Stimulated activated naive CD4-positive, alpha-beta T cell treated with Interleukin-2 at 50 U/mL for 16 hours (primary cell): ENCODE data around the gene PCDHGB5.
"Not testable (repeated sequence)": the region's sequence is repeated elsewhere in the genome, so short reads cannot be mapped to it uniquely, and the experiment has no call there.

Source experiments
- DNase-seq: peaks from one replicate; lab custom pipeline; 2025; lab: John Stamatoyannopoulos, UW

Gene PCDHGB5

DNA sequence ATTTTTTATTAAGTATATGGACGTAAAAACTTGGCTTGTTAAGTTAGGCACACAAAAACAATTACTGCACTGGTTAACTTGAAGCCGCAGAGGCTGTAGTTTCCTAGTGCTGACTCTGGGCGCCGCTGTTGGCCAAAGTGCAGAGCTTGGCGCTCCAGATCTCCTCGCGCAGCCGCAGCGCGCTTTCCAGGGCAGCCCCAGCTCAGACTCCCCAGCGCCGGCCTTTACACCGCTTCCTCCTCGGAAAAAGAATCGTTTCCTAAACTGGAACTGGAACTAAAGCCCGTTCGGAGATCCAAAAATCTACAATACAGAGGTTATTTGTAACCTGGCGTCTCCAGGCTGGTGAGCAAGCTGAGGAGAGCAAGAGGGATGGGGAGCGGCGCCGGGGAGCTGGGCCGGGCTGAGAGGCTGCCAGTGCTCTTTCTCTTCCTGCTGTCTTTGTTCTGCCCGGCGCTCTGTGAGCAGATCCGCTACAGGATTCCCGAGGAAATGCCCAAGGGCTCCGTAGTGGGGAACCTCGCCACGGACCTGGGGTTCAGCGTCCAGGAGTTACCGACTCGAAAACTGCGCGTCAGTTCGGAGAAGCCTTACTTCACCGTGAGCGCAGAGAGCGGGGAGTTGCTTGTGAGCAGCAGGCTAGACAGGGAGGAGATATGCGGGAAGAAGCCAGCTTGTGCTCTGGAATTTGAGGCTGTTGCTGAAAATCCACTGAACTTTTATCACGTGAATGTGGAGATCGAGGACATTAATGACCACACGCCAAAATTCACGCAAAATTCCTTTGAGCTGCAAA, at the start of gene PCDHGB5:
Gene PCDHGB5 (plus strand): TSS at position 192 of the 796 bp plus-strand sequence. CDS start 181 bp downstream, at position 373.
- peak; percentile 6 for DNase-seq

DNA sequence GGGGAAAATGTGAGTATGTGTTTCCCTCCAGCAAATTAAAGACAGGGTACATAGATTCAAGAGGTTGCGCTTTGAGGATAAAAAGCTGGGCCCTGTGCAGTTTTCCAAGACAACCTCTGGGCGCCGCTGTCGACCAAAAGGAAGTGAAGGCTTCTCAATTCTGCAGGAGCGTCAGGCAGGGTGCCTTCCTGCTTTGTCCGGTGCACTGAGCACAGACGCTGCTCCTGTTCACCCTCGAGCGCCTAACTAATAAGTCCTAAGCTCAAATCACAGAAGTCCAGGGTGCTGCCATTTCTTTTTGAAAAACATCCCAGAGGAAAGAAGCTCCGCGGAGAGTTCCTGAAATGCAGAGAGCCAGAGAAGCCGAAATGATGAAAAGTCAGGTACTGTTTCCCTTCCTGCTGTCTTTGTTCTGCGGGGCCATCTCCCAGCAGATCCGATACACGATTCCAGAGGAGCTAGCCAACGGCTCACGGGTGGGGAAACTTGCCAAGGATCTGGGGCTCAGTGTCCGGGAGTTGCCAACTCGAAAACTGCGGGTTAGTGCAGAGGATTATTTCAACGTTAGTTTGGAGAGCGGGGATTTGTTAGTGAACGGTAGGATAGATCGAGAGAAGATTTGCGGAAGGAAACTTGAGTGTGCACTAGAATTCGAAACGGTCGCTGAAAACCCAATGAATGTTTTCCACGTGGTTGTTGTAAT, 47.7 kb upstream of the PCDHGB5 start, which contains the start of gene PCDHGB1:
Gene PCDHGB1 (plus strand): TSS at position 183 of the 703 bp plus-strand sequence. CDS start 162 bp downstream, at position 345.
- peak; percentile 14 for DNase-seq

DNA sequence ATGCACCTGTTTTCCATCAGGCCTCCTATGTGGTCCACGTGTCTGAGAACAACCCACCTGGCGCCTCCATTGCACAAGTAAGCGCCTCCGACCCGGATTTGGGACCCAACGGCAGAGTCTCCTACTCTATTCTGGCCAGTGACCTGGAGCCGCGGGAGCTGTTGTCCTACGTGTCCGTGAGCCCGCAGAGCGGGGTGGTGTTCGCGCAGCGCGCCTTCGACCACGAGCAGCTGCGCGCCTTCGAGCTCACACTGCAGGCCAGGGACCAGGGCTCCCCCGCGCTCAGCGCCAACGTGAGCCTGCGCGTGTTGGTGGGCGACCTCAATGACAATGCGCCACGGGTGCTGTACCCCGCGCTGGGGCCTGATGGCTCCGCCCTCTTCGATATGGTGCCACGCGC, 46.2 kb upstream of the PCDHGB5 start:
- DNase-seq: no peak

DNA sequence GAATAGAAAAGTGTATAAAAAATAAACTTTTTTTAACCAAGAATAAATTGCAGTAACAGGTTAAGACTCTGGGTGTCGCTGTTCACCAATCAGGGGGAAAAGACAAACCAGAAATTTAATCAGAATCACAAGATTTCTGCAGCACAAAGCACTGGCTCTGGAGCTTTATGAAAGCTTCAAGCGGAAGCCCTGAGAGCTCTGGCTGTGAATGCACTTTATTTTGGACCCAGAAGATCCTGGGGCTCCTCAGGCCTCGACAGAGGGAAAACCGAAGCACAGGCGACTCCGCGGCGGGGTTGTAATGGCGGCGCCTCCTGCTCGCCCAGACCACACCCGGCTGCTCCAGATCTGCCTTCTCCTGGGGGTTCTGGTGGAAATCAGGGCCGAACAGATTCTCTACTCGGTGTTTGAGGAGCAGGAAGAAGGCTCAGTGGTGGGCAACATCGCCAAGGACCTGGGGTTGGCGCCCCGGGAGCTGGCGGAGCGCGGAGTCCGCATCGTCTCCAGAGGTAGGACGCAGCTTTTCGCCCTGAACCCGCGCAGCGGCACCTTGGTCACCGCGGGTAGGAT, 42.8 kb upstream of the PCDHGB5 start, which contains the start of gene PCDHGA4:
Gene PCDHGA4 (plus strand): TSS at position 122 of the 570 bp plus-strand sequence. CDS start 87 bp downstream, at position 209.
- DNase-seq: no peak

DNA sequence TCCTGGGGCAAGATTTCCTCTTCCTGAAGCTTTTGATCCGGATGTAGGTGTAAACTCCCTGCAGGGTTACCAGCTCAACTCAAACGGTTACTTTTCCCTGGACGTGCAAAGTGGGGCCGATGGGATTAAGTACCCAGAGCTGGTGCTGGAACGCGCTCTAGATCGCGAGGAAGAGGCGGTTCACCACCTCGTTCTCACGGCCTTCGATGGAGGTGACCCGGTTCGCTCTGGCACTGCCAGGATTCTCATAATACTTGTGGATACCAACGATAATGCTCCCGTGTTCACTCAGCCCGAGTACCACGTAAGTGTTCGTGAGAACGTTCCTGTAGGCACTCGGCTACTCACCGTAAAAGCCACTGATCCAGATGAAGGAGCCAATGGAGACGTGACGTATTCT, 42.1 kb upstream of the PCDHGB5 start:
- no peak for DNase-seq

DNA sequence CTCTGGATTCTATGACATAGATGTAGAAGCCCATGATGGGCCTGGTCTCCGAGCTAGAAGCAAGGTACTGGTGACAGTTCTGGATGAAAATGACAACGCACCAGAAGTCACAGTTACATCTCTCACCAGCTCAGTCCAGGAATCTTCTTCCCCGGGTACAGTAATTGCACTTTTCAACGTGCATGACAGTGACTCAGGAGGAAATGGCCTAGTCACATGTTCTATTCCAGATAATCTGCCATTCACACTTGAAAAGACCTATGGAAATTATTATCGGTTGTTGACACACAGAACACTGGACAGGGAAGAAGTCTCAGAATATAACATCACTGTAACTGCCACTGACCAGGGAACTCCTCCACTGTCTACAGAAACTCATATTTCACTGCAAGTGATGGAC, 41.6 kb upstream of the PCDHGB5 start:
- DNase-seq: no peak

DNA sequence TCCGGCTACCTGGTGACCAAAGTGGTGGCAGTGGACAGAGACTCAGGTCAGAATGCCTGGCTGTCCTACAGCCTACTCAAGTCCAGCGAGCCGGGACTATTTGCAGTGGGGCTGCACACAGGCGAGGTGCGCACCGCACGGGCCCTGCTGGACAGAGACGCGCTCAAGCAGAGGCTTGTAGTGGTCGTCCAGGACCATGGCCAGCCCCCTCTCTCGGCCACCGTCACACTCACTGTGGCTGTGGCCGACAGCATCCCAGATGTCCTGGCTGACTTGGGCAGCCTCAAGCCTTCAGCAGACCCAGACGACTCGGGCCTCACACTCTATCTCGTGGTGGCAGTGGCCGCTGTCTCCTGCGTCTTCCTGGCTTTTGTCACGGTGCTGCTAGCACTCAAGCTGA, 40.8 kb upstream of the PCDHGB5 start:
- DNase-seq: no peak

DNA sequence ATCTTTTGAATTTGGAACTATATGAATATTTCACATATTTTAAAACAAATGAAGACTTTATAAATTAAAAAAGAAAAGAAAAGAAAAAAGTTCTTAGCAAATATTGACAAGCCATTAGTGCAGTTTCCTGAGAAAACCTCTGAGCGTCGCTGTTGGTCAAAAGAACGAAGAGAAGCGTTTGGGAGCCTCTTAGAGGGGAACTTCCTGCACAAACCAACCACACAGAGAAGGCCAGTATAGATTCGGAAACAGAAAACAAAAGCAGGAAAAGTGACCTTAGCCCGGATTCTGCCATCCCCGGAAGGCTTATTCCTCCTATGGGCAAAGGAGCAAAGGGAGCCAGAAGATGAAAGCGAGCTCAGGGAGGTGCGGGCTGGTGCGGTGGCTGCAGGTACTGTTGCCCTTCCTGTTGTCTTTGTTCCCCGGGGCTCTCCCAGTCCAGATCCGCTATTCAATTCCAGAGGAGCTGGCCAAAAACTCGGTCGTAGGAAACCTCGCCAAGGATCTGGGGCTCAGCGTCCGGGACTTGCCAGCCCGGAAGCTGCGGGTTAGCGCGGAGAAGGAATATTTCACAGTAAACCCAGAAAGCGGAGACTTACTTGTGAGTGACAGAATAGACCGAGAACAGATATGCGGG, 37.8 kb upstream of the PCDHGB5 start, which contains the start of gene PCDHGB2:
Gene PCDHGB2 (plus strand): TSS at position 205 of the 637 bp plus-strand sequence. CDS start 142 bp downstream, at position 347.
- no peak for DNase-seq

DNA sequence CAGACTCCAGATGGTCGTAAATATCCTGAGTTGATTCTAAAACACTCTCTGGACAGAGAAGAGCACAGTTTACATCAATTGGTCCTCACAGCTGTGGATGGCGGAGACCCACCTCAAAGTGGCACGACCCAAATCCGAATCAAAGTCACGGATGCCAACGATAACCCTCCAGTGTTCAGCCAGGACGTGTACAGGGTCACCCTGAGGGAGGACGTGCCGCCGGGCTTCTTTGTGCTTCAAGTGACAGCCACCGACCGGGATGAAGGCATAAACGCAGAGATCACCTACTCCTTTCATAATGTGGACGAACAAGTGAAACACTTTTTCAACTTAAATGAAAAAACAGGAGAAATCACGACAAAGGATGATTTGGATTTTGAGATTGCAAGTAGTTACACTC, 37.1 kb upstream of the PCDHGB5 start:
- no peak for DNase-seq

DNA sequence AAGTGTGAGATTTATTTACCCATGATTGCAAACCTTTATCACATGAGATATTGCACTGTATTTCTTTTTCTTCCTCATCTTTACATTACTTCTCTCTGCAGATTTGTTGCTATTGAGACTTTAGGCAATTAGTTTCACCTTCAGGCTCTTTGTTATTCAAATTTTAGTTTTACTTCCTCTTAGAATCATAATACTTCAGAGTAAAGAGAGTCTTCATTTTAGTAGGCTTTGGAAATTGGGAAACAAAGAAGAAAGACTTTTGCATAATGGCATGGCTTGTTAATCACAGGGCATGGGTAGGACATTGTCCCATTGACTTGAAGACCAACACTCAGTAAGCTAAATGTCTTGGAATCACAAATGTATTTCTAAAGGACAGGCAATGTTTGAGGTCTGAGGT, 35.0 kb upstream of the PCDHGB5 start:
- no peak for DNase-seq

DNA sequence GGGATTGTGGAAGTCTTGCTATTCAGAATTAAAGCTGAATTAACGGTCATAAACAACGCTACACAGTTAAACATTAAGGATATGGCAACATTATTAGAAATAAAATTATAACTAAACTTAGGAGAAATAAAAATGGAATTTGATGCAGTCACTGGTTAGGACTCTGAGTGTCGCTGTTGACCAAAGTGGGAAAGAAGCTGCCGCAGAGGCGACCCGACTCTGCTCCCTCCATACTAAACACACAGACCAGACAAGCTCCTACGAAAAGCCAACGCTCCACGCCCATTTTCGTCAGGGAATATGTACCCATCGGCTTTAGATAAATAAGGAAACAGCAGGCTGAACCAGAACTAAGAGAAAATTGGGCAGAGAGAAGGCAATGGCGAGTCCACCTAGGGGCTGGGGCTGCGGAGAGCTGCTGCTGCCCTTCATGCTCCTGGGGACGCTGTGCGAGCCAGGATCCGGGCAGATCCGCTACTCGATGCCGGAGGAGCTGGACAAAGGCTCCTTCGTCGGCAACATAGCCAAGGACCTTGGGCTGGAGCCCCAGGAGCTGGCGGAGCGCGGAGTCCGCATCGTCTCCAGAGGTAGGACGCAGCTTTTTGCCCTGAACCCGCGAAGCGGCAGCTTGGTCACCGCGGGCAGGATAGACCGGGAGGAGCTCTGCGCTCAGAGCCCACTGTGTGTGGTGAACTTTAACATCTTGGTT, 33.6 kb upstream of the PCDHGB5 start, which contains the start of gene PCDHGA5:
Gene PCDHGA5 (plus strand): TSS at position 211 of the 709 bp plus-strand sequence. CDS start 169 bp downstream, at position 380.
- no peak for DNase-seq

DNA sequence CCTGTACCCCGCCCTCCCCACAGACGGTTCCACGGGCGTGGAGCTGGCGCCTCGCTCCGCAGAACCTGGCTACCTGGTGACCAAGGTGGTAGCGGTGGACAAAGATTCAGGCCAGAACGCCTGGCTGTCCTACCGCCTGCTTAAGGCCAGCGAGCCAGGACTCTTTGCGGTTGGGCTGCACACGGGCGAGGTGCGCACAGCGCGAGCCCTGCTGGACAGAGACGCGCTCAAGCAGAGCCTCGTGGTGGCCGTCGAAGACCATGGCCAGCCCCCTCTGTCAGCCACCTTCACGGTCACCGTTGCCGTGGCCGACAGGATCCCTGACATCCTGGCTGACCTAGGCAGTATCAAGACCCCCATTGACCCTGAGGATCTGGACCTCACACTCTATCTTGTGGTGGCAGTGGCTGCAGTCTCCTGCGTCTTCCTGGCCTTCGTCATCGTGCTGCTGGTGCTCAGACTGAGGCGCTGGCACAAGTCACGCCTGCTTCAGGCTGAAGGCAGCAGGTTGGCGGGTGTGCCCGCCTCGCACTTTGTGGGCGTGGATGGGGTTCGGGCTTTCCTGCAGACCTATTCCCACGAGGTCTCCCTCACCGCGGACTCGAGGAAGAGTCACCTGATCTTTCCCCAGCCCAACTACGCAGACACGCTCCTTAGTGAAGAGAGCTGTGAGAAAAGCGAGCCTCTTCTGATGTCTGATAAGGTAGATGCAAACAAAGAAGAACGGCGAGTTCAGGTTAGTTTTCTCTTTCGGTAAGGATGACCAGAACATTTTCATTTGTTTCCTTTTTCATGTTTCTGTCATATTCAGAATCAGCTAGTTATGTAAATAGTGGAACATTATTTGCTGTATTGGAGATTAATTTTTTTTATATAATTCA, 31.5 kb upstream of the PCDHGB5 start:
- DNase-seq: no peak

DNA sequence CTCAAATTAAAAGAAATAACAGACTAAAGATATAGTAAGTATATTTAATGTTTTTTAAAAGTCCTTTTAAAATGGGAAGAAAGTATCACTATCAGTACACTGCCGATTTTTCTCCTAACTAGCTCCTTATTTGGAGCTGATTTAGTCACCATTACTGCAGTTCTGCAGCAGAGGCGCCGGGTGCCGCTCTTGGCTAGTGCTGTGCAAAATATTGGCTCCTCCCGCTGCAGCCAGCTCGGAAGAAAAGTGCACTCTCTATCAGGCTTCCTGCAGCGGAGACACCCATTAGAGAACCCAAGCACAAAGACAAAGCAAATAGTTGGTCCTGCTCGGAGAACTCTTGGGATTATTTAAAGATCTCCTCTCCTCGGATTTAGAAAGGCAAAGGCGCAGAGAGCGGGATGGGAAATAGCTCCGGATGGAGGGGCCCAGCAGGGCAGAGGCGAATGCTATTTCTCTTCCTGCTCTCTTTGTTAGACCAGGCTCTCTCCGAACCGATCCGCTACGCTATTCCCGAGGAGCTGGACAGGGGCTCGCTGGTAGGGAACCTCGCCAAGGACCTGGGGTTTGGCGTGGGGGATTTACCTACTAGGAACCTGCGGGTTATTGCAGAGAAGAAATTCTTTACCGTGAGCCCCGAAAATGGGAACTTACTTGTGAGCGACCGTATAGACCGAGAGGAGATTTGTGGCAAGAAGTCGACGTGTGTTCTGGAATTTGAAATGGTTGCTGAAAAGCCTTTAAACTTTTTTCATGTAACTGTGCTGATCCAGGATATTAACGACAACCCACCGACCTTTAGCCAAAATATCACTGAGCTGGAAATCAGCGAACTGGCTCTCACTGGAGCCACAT, 27.5 kb upstream of the PCDHGB5 start, which contains the start of gene PCDHGB3:
Gene PCDHGB3 (plus strand): TSS at position 249 of the 855 bp plus-strand sequence. CDS start 153 bp downstream, at position 402.
- DNase-seq: peak; percentile 10

DNA sequence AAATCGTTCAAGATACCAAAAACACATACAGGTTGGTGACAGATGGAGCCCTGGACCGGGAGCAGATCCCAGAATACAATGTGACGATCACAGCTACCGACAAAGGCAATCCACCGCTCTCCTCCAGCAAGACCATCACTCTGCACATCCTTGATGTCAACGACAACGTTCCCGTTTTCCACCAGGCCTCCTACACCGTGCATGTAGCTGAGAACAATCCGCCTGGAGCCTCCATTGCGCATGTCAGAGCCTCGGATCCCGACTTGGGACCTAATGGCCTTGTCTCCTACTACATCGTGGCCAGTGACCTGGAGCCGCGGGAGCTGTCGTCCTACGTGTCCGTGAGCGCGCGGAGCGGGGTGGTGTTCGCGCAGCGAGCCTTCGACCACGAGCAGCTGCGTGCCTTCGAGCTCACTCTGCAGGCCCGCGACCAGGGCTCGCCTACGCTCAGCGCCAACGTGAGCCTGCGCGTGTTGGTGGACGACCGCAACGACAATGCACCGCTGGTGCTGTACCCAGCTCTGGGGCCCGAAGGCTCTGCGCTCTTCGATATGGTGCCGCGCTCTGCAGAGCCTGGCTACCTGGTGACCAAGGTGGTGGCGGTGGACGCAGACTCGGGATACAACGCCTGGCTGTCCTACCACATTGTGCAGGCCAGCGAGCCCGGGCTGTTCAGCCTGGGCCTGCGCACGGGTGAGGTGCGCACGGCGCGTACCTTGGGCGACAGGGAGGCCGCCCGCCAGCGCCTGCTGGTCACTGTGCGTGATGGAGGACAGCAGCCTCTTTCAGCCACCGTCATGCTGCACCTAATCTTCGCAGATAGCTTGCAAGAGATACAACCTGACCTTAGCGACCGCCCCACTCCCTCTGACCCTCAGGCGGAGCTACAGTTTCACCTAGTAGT, 25.9 kb upstream of the PCDHGB5 start:
- DNase-seq: no peak

DNA sequence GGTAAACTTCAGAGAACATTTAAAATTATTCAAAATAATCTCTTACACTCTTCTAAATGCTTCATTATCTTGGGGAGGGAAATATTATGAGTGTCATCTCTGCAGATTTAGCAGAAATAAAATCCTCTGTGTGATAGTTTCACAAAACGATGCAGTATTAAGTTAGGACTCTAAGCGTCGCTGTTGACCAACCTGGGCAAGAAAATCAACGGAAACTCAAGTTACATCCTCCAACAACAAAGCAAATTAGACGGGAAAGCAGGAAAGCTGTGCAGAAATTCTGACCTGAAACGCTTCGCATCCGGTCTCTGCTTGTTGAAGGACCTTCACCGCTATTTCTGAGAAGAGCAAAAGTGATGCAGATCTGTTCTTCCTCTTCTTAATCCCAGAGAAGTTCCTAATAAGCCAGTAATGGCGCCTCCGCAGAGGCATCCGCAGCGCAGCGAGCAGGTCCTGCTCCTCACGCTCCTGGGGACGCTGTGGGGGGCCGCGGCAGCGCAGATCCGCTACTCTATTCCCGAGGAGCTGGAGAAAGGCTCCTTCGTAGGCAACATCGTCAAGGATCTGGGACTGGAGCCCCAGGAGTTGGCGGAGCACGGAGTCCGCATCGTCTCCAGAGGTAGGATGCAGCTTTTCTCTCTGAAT, 24.0 kb upstream of the PCDHGB5 start, which contains the start of gene PCDHGA6:
Gene PCDHGA6 (plus strand): TSS at position 219 of the 645 bp plus-strand sequence. CDS start 193 bp downstream, at position 412.
- DNase-seq: no peak

DNA sequence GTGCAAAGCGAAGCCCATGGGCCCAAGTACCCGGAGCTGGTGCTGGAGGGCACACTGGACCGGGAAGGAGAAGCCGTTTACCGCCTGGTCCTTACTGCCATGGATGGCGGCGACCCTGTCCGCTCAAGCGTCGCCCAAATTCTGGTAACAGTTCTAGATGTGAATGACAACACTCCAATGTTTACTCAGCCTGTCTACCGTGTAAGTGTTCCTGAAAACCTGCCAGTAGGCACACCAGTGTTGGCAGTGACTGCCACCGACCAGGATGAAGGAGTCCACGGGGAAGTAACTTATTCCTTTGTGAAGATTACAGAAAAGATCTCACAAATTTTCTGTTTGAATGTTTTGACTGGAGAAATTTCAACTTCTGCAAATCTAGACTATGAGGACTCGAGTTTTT, 23.1 kb upstream of the PCDHGB5 start:
- DNase-seq: no peak

DNA sequence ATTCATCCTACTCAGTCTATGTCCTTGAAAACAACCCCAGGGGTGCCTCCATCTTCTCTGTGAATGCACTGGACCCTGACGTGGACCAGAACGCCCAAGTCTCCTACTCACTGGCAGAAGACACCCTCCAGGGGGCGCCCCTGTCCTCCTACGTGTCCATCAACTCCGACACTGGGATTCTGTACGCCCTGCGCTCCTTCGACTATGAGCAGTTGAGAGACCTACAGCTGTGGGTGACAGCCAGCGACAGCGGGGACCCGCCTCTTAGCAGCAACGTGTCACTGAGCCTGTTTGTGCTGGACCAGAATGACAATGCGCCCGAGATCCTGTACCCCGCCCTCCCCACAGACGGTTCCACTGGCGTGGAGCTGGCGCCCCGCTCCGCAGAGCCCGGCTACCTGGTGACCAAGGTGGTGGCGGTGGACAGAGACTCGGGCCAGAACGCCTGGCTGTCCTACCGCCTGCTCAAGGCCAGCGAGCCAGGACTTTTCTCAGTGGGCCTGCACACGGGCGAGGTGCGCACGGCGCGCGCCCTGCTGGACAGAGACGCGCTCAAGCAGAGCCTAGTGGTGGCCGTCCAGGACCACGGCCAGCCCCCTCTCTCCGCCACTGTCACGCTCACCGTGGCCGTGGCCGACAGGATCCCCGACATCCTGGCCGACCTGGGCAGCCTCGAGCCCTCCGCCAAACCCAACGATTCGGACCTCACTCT, 22.1 kb upstream of the PCDHGB5 start:
- not testable (repeated sequence) for DNase-seq
